ENCODE data around the gene DNAAF1.

DNAAF1 gene

GRCh38 chr16:84120023-84120422, 25.1 kb upstream of the DNAAF1 start:
- Histone ChIP-seq H3K27ac (ENCODE audit: insufficient read depth, low read length, poor library complexity, severe bottlenecking) (no peak overlapping the region), H3K36me3 (ENCODE audit: control insufficient read depth, insufficient read depth, low read length) (no peaks in the 10 kb centered on the region), H3K4me3 (ENCODE audit: insufficient read depth, low read depth, low read length, poor library complexity, severe bottlenecking) (no peak overlapping the region), H3K9me3 (ENCODE audit: control insufficient read depth, low read length) (no peaks in the 10 kb centered on the region), H3K27me3 (replicated peaks; ENCODE audit: control insufficient read depth, insufficient read depth, low read length, poor library complexity, severe bottlenecking) (no peaks in the 10 kb centered on the region), H3K4me1 (ENCODE audit: control insufficient read depth, insufficient read depth, low read length, poor library complexity, severe bottlenecking) (no peaks in the 10 kb centered on the region)
- no peak for DNase-seq

DNA sequence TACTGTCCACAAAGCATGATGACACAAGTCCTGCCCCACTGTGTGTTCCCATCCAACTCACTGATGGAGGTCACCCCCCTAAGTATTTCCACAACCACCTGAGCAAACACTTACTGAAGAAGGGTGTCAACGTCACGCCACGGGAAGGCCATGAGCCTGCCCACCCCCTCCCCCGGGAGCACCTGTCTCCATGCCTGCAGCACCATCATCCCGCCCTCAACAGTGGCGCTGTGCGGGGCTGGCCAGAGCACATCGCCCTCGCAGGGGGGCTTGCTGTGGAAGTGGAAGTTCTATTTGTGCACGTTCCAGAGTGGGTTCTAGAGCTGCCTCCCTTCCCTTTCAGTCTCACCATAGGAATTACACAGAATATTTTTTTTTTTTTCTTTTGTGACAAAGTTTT, 24.1 kb upstream of the DNAAF1 start:
- Histone ChIP-seq H3K4me1 (ENCODE audit: control insufficient read depth, insufficient read depth, low read length, poor library complexity, severe bottlenecking) (no peaks in the 10 kb centered on the region), H3K9me3 (ENCODE audit: control insufficient read depth, low read length) (no peaks in the 10 kb centered on the region), H3K27ac (ENCODE audit: insufficient read depth, low read length, poor library complexity, severe bottlenecking) (no peak overlapping the region), H3K4me3 (ENCODE audit: insufficient read depth, low read depth, low read length, poor library complexity, severe bottlenecking) (no peak overlapping the region), H3K36me3 (ENCODE audit: control insufficient read depth, insufficient read depth, low read length) (no peaks in the 10 kb centered on the region), H3K27me3 (replicated peaks; ENCODE audit: control insufficient read depth, insufficient read depth, low read length, poor library complexity, severe bottlenecking) (no peaks in the 10 kb centered on the region)
- DNase-seq, result no peak

DNA sequence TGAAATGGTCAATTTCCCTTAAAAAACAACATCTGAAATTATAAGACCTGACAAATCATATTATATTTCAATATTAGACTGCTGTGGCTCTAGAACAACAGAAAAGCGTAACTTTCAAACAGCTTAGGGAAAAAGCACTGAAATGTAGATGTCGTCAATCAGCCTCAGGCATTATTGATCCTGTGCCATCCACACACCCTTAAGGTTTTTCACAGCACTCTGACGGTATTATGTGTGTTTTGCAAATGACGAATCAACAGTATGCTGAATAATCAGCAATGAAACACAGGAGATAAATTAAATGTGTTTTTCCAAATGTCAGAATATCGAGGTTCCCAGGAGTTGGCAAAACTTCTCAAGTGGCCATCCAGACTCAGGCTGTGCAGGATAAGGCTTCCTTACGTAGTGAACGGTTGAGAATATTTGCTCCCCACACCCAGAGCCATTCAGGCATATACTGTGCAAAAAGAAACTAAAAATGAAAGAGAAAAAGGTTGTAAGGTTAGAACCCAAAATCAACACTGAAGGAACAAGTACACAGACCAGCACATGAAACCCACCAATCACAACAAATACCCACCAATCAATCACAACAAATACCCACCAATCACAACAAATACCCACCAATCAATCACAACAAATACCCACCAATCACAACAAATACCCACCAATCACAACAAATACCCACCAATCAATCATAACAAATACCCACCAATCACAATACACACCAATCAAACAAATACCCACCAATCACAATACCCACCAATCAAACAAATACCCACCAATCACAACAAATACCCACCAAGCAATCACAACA, 20.6 kb upstream of the DNAAF1 start:
- no peak for DNase-seq
- Histone ChIP-seq H3K27ac (ENCODE audit: insufficient read depth, low read length, poor library complexity, severe bottlenecking) (no peak overlapping the region), H3K4me3 (ENCODE audit: insufficient read depth, low read depth, low read length, poor library complexity, severe bottlenecking) (no peak overlapping the region), H3K4me1 (ENCODE audit: control insufficient read depth, insufficient read depth, low read length, poor library complexity, severe bottlenecking) (no peaks in the 10 kb centered on the region), H3K9me3 (ENCODE audit: control insufficient read depth, low read length) (no peaks in the 10 kb centered on the region), H3K27me3 (replicated peaks; ENCODE audit: control insufficient read depth, insufficient read depth, low read length, poor library complexity, severe bottlenecking) (no peaks in the 10 kb centered on the region), H3K36me3 (ENCODE audit: control insufficient read depth, insufficient read depth, low read length) (peaks cover 3% of the 10 kb centered on the region)

GRCh38 chr16:84131117-84131516, 14.0 kb upstream of the DNAAF1 start:
- Histone ChIP-seq H3K36me3 (ENCODE audit: control insufficient read depth, insufficient read depth, low read length) (peaks cover 16% of the 10 kb centered on the region), H3K4me1 (ENCODE audit: control insufficient read depth, insufficient read depth, low read length, poor library complexity, severe bottlenecking) (no peaks in the 10 kb centered on the region), H3K27ac (ENCODE audit: insufficient read depth, low read length, poor library complexity, severe bottlenecking) (no peak overlapping the region), H3K27me3 (replicated peaks; ENCODE audit: control insufficient read depth, insufficient read depth, low read length, poor library complexity, severe bottlenecking) (no peaks in the 10 kb centered on the region), H3K9me3 (ENCODE audit: control insufficient read depth, low read length) (no peaks in the 10 kb centered on the region), H3K4me3 (ENCODE audit: insufficient read depth, low read depth, low read length, poor library complexity, severe bottlenecking) (no peak overlapping the region)
- DNase-seq, result no peak

DNA sequence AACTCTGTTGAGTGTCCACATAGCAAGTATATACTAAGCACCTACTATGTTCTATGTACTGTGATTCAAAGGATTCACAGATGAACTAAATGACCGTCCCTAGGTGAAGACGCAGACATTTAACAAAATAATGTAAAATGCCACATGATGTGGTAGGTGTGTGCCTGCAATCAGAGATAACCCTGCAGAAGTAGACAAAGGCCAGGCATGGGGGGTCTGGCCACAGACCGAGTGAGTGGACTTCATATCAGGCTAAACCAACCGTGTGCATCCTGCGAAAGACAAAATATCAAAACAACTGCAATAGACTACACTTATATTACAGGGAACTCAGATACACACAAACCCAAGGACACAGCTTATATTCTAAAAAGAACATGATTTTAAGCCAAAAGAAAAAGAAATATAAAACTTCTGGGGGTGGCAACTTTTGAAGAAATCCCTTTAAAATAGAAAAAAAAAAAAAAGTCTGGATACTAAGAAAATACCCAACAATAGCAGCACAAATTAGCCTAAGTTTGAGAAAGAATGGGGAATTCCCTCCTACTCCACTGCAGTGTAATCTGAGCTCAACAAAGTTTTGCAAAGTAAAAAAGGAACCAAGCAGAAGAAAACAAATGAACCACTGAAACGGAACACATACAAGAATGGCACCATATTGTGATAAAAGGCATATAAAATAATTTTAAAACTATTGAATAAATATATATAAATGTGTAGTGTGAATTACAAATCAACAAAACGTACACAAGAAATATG, 12.4 kb upstream of the DNAAF1 start:
- Histone ChIP-seq H3K4me1 (ENCODE audit: control insufficient read depth, insufficient read depth, low read length, poor library complexity, severe bottlenecking) (no peaks in the 10 kb centered on the region), H3K9me3 (ENCODE audit: control insufficient read depth, low read length) (no peaks in the 10 kb centered on the region)

GRCh38 chr16:84136331-84137125, 8.6 kb upstream of the DNAAF1 start:
- DNase-seq, result no peak
- Histone ChIP-seq H3K27ac (ENCODE audit: insufficient read depth, low read length, poor library complexity, severe bottlenecking) (no peak overlapping the region), H3K36me3 (ENCODE audit: control insufficient read depth, insufficient read depth, low read length) (no peaks in the 10 kb centered on the region), H3K4me3 (ENCODE audit: insufficient read depth, low read depth, low read length, poor library complexity, severe bottlenecking) (no peak overlapping the region), H3K27me3 (replicated peaks; ENCODE audit: control insufficient read depth, insufficient read depth, low read length, poor library complexity, severe bottlenecking) (no peaks in the 10 kb centered on the region), H3K9me3 (ENCODE audit: control insufficient read depth, low read length) (no peaks in the 10 kb centered on the region), H3K4me1 (ENCODE audit: control insufficient read depth, insufficient read depth, low read length, poor library complexity, severe bottlenecking) (no peaks in the 10 kb centered on the region)

More for the DNA sequence above, 12.4 kb upstream of the DNAAF1 start:
- Histone ChIP-seq H3K27me3 (replicated peaks; ENCODE audit: control insufficient read depth, insufficient read depth, low read length, poor library complexity, severe bottlenecking) (no peaks in the 10 kb centered on the region), H3K4me3 (ENCODE audit: insufficient read depth, low read depth, low read length, poor library complexity, severe bottlenecking) (no peak overlapping the region), H3K27ac (ENCODE audit: insufficient read depth, low read length, poor library complexity, severe bottlenecking) (no peak overlapping the region), H3K36me3 (ENCODE audit: control insufficient read depth, insufficient read depth, low read length) (peaks cover 16% of the 10 kb centered on the region)
- DNase-seq, result no peak

- DNase-seq, result no peak
- no peak overlapping the region for H3K4me3 ChIP-seq (ENCODE audit: insufficient read depth, low read depth, low read length, poor library complexity, severe bottlenecking)
- no peak overlapping the region for H3K27ac ChIP-seq (ENCODE audit: insufficient read depth, low read length, poor library complexity, severe bottlenecking)
- no peaks in the 10 kb centered on the region for H3K9me3 ChIP-seq (ENCODE audit: control insufficient read depth, low read length)
- no peaks in the 10 kb centered on the region for H3K36me3 ChIP-seq (ENCODE audit: control insufficient read depth, insufficient read depth, low read length)
- H3K27me3 ChIP-seq (replicated peaks; ENCODE audit: control insufficient read depth, insufficient read depth, low read length, poor library complexity, severe bottlenecking), result no peaks in the 10 kb centered on the region
- no peaks in the 10 kb centered on the region for H3K4me1 ChIP-seq (ENCODE audit: control insufficient read depth, insufficient read depth, low read length, poor library complexity, severe bottlenecking)
Observed at GRCh38 chr16:84137287-84137686, 7.8 kb upstream of the DNAAF1 start.

GRCh38 chr16:84137769-84138357, 7.2 kb upstream of the DNAAF1 start:
- H3K4me3 ChIP-seq (ENCODE audit: insufficient read depth, low read depth, low read length, poor library complexity, severe bottlenecking), result no peak overlapping the region
- no peaks in the 10 kb centered on the region for H3K9me3 ChIP-seq (ENCODE audit: control insufficient read depth, low read length)
- no peaks in the 10 kb centered on the region for H3K4me1 ChIP-seq (ENCODE audit: control insufficient read depth, insufficient read depth, low read length, poor library complexity, severe bottlenecking)
- H3K27ac ChIP-seq (ENCODE audit: insufficient read depth, low read length, poor library complexity, severe bottlenecking), result no peak overlapping the region
- DNase-seq, result no peak
- no peaks in the 10 kb centered on the region for H3K27me3 ChIP-seq (replicated peaks; ENCODE audit: control insufficient read depth, insufficient read depth, low read length, poor library complexity, severe bottlenecking)
- no peaks in the 10 kb centered on the region for H3K36me3 ChIP-seq (ENCODE audit: control insufficient read depth, insufficient read depth, low read length)

- Histone ChIP-seq H3K27ac (ENCODE audit: insufficient read depth, low read length, poor library complexity, severe bottlenecking) (no peak overlapping the region), H3K27me3 (replicated peaks; ENCODE audit: control insufficient read depth, insufficient read depth, low read length, poor library complexity, severe bottlenecking) (no peaks in the 10 kb centered on the region), H3K36me3 (ENCODE audit: control insufficient read depth, insufficient read depth, low read length) (no peaks in the 10 kb centered on the region), H3K4me3 (ENCODE audit: insufficient read depth, low read depth, low read length, poor library complexity, severe bottlenecking) (no peak overlapping the region), H3K4me1 (ENCODE audit: control insufficient read depth, insufficient read depth, low read length, poor library complexity, severe bottlenecking) (no peaks in the 10 kb centered on the region), H3K9me3 (ENCODE audit: control insufficient read depth, low read length) (no peaks in the 10 kb centered on the region)
- DNase-seq, result no peak
Observed at GRCh38 chr16:84138500-84138823, 6.6 kb upstream of the DNAAF1 start.
